Germinal center (tissue), 1 donor: ENCODE measurements around the gene PLB1.

Experiments used
- DNase-seq: peaks from one replicate; pipeline ENCODE4 v3.0.0; 2012; ENCODE audit warnings: mixed read lengths, low spot score

The PLB1 gene

GRCh38 chr2:28591711-28592335, 96.0 kb downstream of the PLB1 start:
- no peak for DNase-seq

- no peak for DNase-seq
Observed at GRCh38 chr2:28592481-28592880, 96.6 kb downstream of the PLB1 start.

GRCh38 chr2:28593160-28593755, 97.4 kb downstream of the PLB1 start:
- no peak for DNase-seq

- no peak for DNase-seq
Observed at GRCh38 chr2:28594000-28594331, 98.1 kb downstream of the PLB1 start.

DNA sequence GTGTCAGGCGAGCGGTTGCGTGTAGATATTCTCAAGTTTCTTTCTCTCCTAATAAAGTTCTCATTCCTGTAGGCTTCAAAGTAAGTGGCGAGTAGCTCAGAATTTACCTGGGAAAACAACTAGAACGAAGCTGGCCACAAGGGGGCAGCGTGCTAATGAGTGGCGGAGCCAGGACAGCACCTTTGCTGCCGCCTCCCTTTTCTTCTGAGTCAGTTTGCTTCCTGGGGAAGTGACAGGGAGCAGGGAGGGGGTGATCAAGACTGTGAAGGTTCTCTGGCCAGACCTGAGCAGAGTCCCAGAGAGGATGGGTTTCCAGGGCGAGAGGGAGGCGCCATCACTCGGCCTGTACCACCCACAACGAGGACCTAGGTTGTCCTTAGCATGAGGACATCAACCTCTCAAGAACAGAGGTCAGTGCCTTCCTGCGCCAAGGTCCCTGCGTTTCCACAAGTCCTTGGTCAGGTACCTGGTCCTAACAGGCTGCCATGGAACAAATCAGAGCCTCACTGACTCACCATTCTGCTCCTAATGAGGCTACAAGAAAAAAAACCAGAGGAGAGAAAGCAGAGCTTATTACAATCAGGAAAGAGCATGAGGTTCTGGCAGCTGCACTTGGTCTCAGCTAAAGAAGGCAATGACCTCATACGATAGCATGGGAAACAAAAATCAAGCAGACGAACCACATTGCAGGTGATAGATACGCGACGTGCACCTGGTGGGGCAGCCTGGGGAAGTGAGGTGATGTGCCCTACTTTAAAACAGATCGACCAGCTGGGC, 98.7 kb downstream of the PLB1 start:
- DNase-seq, result peak; percentile 83

GRCh38 chr2:28595323-28595722, 99.5 kb downstream of the PLB1 start:
- DNase-seq, result no peak

DNA sequence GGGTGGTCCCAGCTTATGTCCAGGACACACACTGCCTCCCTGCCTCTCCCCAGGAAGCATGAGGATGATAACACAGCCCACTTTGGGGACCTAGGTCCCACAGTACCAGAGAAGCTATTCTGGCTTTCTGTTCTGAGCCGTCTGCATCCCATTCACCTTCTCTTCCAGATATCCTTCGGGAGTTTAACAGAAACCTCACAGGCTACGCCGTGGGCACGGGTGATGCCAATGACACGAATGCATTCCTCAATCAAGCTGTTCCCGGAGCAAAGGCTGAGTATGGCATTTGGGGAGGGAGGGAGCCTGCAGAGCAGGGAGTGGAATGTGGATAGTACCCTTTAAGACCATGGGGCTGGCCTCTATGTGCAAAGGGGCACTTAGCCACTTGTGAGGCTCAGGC, 102.6 kb downstream of the PLB1 start:
- no peak for DNase-seq

GRCh38 chr2:28600181-28600580, 104.3 kb downstream of the PLB1 start:
- DNase-seq, result no peak

DNA sequence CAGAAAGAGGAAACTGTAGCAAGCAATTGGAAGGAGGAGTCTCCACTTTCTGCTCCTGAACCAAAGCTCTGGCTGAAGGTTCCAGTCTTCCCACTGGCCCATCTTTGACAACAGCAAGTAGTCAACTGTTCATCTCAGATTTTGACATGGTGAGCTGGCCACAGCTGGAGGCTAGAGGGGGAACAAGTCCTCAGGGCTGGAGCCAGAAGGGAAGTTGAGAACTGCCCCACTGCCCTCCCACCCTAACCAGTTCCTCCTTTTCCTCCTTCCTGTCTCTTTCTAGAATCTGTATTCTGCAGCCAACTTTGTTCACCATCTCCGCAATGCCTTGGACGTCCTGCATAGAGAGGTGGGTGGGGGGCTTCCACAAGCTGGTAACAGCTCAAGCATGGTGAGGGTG, 105.8 kb downstream of the PLB1 start:
- DNase-seq, result no peak

GRCh38 chr2:28602136-28602660, 106.3 kb downstream of the PLB1 start:
- no peak for DNase-seq

GRCh38 chr2:28602751-28603639, 107.1 kb downstream of the PLB1 start:
- no peak for DNase-seq

DNA sequence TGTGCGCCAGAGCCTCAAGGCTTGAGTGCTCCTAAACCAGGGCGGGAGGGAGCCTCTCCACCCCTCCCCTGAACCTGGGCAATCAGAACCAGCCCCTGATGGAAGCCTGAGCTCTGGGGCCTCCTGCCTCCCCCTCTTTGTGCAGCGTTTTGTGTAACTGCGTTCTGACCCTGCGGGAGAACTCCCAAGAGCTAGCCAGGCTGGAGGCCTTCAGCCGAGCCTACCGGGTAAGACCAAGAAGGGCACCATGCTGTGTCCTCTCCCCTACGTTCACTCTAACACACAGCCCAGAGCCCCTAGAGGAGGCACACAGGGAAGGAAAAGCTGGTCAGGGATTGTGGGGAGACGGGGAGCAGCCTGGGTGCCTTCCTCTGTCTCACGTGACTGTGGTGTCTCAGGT, 108.0 kb downstream of the PLB1 start:
- no peak for DNase-seq

DNA sequence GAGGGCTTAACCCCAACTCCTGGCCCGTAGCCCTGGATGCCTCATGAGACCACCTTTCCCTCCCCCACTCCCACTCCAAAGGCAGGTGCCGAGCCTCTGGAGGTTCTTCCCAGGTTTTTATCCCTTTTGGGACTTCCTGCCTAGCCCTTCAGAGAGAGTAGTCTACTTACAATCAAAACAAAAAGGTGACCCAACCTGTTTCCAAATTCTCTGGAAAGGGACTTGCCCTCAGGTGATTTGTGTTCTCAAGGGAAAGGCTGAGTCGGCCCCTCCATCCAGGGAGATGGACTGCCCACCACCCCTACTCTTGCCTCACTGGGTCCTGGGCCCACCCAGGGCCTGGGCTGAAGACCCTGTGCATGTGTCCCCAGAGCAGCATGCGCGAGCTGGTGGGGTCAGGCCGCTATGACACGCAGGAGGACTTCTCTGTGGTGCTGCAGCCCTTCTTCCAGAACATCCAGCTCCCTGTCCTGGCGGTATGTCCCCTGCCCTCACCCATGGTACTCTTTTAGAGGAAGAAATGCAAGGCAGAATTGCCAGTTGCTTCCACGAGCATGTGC, 108.5 kb downstream of the PLB1 start:
- DNase-seq, result no peak

DNA sequence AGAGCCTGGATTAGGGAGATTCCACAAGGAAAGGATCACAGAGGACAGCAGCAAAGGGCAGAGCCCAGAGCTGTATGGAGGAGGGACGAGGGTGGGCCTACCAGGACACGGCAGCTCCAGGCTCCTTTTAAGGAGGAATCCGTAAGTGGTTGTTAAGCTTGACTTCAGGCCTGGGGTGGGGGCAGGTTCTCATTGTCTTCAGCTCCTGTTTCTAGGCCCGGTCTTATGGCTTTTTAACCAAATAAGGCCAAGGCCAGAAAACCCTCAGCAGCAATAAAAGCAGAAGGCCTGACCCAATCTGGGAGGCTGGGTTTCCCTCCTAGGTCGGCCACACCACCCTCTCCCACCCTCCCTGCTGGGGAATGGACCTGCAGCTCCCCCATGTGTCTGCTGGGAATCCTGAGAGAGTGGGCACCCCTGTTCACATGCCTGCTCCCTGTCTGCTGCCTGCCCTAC, 111.2 kb downstream of the PLB1 start:
- DNase-seq, result no peak

DNA sequence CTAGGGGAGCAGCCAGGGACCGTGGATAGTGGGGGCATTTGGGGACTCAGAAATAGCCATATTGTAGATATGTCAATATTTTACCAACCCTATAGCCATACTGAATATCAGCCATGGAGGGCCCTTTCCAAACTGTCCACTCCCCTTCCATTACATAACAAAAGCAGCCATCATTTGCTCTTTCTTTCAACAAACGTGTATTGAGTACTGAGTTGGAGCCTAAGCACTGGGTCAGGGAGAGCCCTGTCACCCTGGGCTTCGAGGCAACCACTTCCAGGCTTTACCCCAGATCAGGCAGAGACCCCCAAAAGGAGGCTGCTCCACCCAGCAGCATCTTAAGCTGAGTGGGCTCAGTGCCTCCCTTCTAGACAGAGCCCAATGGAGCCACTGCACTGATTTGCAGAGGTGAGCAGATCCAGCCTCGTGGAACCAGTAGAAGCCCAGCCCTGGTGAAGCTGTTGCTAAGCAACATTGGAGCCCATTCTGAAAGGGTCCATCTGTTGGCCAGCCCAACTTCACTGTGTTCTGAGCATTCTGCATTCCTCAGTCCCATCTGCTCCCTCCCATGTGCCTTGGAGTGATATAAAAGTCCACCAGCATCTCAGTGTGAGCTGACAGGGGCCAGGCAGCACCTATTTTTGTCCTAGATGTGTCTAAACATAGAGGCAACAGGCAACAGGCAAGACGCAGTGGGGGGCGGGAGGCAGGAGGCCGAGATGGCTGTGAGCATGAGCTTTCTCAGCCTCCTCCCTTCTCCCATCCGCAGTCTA, 112.1 kb downstream of the PLB1 start:
- no peak for DNase-seq

DNA sequence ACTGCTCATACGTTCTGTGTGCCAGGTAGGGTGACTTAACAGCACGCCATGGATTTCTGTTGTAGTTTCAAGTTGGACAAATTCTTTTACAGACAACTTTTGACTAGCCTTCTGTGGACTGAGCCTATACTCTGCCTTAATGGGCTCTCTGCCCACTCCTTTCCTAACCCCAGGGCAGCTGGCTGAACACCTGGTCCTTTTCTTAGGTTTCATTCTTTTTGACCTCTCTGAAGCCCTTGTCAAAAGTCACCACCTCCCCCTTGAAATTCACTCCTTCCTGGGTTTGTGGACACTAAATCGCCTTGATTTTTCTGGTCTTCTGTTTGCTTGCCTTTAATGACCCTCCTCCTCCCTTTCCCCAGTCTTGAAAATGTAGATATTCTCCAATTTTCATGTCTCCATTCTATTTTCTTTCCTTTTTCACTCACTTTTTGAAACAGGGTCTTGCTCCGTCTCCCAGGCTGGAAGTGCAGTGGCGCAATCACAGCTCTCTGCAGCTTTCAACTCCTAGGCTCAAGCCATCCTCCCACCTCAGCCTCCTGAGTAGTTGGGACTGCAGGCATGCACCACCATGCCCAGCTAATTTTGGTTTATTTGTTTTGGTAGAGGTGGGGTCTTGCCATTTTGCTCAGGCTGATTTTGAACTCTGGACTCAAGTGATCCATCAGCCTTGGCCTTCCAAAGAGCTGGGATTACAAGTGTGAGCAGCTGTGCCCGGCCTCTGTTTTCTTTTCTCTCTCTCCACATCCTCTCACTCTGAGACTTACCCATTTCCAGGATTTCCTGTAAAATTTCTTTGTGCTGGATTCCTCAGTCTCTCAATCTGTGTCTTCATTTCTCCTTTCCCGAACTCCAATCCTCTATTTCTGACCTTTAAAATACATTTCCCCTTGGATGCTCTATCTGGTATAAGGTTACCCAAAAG, 112.9 kb downstream of the PLB1 start:
- DNase-seq, result no peak

DNA sequence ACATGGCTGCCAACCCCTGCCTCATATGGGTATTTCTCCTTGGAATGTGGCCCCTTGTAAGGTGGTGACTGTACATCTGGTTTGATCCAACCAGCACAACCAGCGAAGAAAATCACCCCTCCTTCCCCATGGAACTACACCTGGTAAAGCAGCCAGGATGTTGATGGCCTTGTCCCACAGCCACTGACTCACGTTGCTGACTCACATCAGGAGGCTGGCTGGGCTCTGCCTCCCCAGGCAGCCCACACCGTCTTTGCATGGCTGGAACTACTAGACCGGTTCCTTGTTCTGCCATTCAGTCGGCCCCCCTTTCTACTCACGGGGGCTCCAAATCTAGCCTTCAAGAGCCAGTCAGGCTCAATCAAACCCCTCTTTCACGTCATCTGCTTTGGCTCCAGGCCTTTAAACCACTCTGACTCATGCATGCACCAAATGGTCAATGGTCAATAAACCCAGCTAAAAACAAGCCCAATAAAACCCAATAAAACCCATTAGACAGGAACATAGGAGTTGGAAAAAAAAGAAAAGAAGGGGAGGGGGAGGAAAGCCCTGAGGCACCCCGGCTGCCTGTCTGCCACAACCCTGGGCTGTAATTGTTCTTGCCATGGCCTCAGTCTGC, 114.8 kb downstream of the PLB1 start:
- DNase-seq, result no peak

GRCh38 chr2:28612131-28612812, 116.4 kb downstream of the PLB1 start:
- no peak for DNase-seq

DNA sequence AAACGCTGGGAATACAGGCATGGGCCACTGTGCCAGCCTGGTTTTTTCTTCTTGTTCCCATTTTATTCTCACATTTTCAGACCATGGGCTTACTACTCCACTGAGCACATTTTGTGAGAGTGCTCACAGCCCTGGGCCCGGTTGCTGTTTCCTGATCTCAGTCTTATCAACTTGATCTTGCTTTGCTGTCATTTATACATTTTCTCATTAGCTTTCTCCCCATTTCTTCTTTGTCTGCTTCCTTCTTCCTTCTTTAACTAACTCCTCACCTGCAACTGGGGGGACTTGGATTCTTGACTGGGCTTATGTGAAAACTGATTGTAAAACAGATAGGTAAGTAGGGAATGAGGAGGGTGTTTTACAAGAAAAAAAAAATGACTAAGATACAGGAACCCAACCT, 117.3 kb downstream of the PLB1 start:
- DNase-seq, result no peak
